NCI-H526 (cell line): ENCODE measurements around the gene CMC1.
"Not testable (repeated sequence)": the region's sequence is repeated elsewhere in the genome, so short reads cannot be mapped to it uniquely, and the experiment has no call there.

Experiments
- DNase-seq, 2 experiments: peaks; one replicate each; lab custom pipeline; 2025; lab: John Stamatoyannopoulos, UW

CMC1 gene

DNA sequence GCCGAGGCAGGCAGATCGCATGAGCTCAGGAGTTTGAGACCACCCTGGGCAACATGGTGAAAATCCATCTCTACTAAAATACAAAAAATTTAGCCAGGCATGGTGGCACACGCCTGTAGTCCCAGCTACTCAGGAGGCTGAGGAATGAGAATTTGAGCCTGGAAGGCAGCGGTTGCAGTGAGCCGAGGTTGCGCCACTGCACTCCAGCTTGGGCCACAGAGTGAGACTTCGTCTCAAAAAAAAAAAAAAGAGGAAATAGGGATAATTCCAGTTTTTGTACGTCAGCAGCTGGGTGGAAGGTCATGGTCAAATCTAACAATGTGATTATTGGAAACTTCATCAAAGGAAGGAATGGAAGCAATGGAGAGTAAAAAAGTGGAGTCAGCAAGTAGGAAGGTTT lies 3.1 kb downstream of the CMC1 start:
- DNase-seq = no peak

DNA sequence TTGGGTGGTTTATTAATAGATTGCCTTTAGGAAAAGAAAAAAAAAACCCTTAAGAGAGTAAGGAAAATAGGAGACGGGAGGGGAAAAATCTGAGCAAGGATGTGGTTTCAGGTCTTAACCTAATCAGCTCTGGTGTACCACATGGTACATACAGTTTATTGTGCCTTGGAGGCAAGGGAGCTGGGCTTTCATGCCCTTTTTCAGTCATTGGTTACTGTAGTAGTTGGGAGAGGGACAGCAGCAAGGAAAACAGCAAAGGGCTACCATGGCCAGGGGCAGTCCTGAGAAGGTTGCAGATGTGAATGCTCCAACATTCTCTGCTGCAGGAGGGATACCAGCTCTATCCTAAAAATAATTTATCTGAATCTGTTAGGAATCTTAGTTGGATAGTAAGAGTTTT lies 5.9 kb downstream of the CMC1 start:
- DNase-seq = no peak

DNA sequence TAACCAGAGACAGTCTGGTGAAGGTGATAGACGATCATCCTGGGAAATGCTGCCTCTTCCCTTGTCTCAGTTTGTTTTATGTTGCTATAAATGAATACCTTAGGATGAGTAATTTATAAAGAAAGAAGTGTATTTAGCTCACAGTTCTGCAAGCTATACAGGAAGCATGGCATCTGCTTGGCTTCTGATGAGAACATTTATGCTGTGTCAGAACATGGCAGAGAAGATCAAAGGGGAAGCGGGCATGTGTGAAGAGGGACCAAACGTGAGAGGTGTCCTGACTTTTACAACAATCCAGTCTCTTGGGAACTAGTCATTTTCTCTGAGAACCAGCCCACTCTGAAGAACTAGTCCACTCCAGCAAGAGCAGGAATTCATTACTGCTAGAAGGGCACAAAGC lies 9.6 kb downstream of the CMC1 start:
- no peak for DNase-seq

DNA sequence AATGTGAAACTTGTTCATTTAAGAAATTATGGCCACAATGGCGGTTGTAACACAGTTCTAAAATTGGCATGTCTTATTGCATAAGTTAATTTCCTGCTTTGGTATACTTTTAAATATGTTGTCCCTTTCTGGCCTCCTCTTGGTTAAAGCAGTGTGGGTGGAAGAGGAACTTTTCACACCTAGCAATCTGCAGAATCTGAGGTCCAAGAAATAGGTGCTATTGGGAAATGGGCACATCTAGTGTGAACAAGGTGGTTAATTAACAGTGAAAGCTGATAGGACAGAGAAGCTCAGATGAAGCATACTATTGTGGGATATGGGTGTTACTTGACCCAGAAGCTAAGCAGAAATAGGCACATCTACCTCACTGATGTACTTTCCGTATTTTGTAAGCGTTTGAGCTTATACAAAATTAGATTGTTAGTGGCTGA lies 10.6 kb downstream of the CMC1 start:
- no peak for DNase-seq

DNA sequence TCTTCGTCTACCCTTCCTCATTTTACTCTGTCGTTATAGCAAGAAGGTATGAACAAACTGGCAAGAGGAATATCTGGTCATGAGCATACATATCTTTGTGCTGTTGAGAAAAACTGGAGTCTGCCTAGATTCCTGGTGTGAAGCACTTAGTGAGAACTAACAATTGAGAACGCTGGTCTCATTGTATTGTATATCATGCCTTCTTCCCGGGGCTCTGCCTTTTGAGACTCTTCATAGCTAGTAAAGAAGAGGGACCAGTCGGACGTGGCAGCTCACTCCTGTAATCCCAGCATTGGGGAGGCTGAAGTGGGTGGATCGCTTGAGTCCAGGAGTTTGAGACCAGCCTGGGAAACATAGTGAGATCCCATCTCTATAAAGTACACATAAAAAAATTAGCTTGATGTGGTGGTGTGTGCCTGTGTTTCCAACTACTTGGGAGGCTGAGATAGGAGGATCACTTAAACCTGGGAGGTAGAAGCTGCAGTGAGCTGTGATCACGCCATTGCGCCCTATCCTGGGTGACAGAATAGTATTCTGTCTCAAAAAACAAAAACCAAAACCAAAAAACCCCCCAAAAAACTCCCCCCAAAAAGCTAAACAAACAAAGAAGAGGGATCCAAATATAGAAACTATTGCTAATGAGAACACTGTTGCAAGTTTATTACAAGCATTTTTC lies 11.8 kb downstream of the CMC1 start:
- no peak for DNase-seq

DNA sequence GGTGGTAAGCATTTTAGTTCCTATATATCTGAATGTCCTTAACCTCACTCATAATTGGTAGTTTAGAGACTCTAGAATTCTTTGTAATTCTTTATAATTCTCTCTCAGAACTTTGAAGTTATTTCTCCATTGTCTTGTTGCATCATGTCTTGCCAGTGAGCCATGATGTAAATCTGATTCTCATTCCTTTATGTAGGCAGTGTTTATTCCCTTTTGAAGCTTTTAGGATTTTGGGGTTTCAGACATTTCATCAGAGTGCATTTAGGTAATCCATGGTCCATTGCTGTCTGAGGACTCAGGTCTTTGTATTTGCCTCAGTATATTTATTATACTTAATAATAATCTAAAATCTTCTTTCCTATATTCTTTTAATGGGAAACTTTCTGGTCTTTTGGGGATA lies 20.6 kb downstream of the CMC1 start:
- no peak for DNase-seq

DNA sequence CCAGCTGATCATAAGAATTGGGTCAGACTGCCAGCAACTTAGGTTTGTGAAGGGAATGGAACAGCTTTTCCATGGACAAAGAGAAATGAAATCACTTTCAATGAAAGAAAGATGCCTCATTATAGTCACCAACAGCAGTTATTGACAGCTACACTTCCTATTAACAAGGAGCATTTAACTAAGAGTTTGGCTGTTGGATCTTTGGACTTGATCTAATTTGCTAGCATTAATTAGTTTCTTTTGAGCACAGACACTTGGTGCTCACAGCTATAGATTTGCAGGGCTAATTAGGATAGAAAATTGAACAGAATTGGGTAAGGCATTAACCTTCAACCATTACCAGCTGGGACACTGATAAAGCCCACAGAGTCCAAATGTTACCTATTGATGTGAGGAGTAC lies 24.2 kb downstream of the CMC1 start:
- DNase-seq = no peak

DNA sequence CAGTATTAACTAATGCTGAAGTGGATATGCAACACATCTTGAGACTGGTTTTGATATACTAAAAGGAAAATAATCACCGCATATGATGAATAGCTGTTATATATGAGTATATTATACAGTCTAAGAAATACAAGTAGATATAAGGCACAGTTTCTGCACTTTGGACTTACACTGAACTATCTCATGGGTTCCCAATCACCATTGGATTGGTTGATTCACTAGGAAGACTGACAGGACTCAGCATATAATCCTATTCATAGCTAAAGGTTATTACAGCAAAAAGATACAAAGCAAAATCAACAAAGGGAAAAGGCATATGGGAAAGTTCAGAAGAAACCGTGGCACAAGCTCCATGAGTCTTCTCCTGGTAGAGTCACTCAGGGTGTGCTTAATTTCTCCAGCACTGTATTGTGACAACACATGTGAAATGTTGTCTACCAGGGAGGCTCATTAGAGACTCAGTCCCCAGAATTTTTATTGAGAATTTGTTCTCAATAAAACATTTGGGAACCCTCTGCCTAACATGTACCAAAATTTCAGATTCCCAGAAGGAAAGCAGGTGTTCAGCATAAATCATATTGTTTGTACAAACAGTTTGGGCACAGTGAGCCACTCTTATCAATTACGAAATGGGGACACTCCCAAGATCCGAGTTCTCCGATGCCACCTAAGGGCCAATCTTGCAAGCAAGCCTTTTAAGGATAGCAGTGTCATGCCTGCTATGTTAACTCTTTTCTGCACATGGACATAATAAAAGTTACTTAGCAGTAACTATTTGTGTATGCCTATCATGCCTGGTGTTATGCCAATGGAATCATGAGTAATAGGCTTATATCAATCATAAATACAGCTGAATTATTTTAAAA lies 26.8 kb downstream of the CMC1 start:
- DNase-seq = no peak

DNA sequence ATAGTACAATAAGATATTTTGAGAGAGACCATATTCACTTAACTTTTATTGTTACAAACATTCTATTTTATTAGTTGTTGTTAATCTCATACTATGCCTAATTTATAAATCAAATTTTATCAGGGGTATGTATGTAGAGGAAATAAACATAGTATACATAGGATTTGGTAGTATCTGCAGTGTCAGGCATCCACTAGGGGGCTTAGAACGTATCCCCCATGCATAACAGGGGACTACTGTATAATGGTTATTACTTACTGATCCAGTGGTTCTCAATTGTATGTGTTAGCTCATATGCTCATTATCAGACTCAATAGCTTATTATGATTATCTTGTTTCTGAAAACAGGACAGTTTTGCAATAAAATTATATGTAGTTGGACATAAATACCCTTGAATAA lies 27.6 kb downstream of the CMC1 start:
- peak in 1 of 2 experiments; percentile 2 for DNase-seq

DNA sequence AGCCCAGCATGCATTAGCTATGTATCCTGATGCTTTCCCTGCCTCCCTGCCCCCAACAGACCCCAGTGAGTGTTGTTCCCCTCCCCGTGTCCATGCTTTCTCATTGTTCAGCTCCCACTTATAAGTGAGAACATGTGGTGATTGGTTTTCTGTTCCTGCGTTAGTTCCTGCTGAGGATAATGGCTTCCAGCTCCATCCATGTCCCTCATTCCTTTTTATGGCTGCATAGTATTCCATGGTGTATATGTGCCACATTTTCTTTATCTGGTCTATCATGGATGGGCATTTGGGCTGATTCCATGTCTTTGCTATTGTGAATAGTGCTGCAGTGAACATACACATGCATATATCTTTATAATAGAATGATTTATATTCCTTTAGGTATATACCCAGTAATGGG lies 28.5 kb downstream of the CMC1 start:
- DNase-seq = not testable (repeated sequence)

DNA sequence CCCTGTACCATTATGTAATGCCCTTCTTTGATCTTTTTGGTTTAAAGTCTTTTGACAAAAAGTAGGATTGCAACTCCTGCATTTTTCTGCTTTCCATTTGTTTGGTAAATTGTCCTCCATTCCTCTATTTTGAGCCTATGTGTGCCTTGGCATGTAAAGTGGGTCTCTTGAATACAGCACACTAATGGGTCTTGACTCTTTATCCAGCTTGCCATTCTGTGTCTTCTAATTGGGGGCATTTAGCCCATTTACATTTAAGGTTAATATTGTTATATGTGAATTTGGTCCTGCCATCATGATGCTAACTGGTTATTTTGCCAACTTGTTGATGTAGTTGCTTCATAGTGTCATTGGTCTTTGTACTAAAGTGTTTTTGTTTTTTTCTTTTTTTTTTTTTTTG lies 32.4 kb downstream of the CMC1 start:
- no peak for DNase-seq

DNA sequence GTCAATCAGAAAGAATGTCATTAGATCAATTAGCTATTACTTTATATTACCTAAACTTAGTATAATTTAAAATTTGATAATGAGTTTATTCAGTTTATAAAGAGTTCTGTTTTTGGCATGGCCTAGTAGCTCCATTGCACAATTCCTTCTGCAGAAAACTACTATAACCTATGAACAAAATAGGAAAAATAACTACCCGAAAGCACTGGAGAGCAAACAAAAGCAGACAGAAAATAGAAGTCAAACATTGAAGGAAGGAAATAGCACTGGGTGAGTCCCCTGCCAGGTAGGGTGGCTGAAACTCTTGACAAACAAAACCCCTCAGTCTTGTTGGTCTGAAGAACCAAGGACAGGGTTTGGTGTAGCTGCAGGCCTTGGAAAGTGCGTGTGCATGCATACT lies 37.5 kb downstream of the CMC1 start:
- DNase-seq = no peak

DNA sequence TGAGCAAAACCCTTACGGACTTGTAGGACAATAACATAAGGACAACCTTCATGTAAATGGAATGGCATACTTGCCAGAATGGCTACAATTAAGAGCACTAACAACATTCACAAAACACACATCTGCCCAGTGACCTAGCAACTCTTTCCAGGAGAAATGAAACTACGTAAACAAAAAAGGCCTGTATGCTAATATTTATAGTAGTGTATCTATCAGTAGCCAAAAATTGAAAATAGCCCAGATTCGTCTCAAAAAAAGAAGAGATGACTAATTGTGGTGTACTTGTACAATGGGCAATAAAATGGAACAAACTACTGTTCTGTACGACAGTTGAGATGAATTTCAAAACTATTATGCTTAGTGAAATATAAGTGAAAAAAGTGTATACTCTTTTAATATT lies 38.4 kb downstream of the CMC1 start:
- no peak for DNase-seq

DNA sequence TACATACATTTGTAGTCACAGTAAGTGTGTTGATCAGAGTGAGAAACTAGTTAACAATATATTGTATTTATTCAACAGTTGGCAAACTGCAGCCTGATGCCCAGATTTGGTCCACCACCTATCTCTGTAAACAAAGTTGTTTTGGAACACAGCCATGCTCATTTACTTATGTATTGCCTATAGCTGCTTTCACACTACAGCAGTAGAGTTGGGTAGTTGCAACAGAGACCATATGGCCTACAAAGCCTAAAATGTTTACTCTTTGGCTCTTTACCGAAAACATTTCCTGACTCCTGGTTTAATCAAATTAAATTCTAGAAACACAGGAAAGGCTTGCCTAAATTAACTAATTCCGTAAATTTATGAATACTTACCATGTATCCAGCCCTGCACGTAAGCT lies 39.4 kb downstream of the CMC1 start:
- DNase-seq = no peak

DNA sequence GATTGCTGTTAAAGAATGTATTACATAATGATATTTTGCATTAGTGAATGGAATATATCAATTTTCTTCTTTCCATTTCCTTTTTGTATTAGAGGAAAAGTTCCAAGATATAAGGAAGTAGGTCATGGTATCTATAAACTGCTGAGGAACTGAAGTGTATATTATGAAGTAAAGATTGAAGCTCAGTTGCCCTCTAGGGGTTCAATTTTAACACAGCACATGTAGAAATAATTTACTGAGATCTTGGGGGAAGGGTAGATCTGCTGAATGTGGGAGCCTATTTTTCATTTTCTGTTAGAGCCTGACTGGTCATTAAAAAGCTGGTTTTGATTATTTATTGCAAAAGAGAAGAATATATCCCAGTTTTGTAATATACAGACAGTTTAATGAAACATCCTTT lies 45.2 kb downstream of the CMC1 start:
- DNase-seq = peak in 1 of 2 experiments; percentile 60

DNA sequence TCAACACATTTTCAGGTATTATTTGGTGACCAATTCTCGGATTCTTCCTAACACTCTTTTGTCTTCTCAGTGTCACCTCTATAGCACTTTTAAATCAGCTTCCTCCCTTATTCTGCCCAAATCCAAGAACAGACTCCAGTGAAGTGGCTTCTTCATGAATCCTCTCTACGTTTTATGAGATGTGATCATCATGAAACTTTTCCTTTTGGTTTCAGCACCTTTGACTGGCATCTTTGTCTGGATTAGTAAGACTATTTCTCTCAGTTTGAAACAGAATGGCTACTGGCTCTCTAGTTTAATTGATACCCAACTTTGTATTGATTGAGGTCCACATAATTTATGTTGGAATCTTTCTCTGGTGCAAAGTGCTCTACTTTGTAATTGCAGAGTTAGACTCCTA lies 45.6 kb downstream of the CMC1 start:
- DNase-seq = no peak

DNA sequence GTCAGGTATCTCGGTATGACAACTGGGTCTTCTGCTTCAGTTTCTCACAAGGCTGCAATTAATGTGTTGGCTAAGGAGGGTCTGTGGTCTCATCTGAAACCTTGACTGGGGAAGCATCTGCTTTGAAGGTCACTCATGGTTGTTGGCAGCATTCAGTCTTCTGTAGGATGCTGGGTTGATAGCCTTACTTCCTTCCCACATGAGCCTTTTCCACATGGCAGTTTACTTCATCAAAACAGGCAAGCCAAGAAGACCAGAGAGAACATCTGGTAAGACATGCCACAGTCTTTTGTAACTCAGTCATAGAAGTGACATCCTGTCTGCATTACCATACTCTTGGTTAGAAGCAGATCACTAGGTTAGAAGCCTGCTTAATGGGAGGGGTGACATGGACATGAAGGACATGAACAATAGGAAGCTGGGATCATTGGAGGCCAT lies 49.5 kb downstream of the CMC1 start:
- DNase-seq = no peak

DNA sequence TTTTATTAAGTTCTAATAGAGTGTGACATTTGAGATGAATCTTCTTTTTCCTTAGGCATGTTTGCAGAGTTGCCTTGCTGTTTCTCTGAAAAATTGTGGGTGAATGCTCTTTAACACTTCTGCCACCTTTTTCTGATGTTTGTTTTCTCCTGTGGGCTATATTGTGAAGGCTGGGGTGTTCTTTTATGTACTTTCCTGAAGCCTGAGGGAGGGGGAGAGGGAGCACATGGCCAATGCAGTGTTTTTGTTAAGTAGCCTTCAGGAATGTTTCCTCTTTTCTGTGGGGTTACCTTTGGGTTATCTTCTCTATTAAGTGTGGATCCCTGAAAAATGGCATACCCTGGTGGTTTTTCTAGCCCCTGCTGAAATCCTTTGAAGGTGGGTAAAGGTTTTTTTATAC lies 50.2 kb downstream of the CMC1 start:
- DNase-seq = no peak

DNA sequence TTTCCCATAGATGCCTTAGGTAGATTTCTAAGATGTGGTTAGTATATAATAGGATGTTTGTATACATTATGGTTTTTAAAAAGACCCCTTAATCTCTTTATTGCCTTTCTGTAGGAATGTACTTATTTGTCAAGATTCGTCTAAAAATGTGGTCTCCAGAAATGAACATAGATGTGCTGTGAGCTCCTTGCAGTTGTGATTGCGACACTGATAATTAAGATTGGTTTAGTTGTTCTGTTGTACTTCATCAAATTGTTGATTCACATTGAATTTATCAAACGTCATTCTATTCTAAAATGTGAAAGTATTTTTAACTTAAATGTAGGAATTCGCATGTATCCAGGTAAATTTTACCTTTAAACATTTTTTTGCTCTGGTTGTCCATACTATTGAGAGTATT lies 51.2 kb downstream of the CMC1 start:
- DNase-seq = no peak

DNA sequence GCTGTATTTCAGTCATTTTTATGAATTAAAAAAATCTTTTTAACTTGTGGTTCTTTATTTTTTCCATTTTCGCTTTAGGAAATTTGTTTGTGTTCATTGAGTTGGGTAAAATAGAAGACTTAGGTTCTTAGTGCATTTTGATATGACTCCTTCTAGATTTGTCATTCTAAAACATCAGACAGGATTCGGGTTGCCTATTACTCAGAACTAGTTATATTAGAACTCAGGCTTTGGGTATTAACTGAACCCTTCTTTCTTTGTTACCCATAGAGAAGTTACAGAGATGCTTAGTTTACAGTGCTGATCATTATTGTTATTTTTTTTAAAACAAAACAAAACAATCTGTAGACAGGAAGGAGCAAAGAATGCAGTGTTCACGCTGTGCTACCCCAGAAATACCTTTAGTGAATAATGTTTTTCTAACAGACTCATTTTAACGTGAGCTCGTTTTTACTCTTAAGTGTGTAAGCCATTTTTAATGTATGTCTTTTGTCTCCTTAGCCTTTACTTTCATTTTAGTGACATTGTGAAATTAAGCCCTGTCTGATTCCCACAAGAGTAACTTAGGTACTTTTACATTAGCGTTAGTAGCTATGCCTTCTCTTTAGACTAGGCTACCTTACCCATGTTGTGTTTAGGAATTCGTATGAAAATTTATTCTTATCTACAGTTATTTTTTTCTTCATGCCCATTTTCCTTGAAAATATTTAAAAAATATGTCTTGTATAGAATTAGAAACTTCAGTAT lies 53.4 kb downstream of the CMC1 start:
- DNase-seq = no peak

DNA sequence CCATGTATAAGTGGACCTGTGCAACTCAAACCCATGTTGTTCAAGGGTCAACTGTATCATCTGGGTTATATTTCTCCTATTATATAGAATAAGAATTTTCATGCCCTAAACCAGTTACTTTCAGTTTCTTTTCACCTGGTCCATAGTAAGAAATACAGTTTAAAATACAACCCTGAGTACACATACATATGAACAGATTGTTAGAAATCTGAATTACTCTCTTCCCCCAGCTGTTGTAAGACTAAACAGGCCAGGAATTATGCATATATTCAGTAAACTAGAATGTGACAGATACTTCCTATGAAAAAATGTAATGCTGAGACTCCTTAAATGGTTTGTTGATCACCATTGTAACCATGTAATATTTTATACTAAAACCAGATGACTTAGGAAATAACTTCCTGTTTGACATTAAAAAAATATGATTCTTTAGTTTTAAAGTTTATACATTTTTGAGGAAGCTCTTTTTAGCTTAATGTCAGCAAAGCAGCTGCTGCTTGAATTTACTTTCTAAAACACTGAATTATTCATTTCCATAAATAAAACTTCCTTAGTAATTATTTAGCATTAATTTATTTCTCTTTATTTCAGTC lies 54.6 kb downstream of the CMC1 start:
- DNase-seq = no peak

DNA sequence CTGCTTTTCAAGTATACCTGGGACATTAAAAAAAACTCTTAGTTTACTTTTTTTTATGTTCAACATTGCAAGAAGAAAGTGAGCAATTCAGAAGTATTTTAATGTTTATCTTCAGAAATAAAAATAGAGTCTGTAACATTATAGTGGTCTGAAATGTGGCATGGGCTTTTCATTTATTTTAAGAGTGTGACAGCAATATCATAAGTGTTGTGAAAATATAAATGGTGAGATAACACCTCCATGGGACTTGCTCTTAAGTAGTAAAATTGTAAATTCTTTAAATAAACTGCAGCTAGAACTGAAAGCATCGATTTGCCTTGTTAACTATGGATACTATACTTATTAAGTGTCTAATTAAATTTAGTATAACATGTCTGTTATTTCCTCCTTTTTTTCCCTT lies 58.3 kb downstream of the CMC1 start:
- DNase-seq = no peak
